ENCODE results near the gene MUC4. TPM values are rescaled to one million over a fixed set of nuclear protein-coding genes. Genes with fewer than 3 reads are reported as not detected.

Gene MUC4
- total RNA-seq, 2 donors from 2014 or later = 8.6 to 12.0 TPM

DNA sequence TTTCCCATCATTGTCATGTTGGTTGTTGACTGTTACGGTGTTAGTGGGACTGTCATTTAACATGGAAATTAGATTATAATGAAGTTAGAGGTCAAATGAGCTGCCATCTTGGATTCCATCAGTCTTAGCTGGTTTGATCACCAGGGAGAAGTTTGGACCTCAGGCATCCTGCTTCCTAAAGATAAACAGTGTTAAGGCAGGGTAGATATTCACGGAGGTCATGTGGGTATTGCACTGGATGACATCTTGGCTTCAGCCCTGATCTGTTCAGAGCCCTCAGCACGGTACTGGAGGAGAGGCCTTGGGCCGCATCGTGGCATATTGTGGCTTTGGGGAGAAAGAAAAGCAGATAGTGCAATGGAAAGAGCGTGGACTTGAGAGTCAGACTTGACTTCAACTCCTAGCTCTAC is 102.0 kb downstream of the MUC4 start:
- H3K27me3 ChIP-seq (replicated peaks; ENCODE audit: insufficient read depth) = no peaks in the 10 kb centered on the region
- TF ChIP-seq POLR2A (IDR thresholded peaks at IDR 0.05) (no peak), POLR2AphosphoS5 (IDR thresholded peaks at IDR 0.05) (no peak)
- TF ChIP-seq, protein P1, sequence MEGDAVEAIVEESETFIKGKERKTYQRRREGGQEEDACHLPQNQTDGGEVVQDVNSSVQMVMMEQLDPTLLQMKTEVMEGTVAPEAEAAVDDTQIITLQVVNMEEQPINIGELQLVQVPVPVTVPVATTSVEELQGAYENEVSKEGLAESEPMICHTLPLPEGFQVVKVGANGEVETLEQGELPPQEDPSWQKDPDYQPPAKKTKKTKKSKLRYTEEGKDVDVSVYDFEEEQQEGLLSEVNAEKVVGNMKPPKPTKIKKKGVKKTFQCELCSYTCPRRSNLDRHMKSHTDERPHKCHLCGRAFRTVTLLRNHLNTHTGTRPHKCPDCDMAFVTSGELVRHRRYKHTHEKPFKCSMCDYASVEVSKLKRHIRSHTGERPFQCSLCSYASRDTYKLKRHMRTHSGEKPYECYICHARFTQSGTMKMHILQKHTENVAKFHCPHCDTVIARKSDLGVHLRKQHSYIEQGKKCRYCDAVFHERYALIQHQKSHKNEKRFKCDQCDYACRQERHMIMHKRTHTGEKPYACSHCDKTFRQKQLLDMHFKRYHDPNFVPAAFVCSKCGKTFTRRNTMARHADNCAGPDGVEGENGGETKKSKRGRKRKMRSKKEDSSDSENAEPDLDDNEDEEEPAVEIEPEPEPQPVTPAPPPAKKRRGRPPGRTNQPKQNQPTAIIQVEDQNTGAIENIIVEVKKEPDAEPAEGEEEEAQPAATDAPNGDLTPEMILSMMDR (IDR thresholded peaks at IDR 0.05) = no peak
- H3K4me3 ChIP-seq = no peak overlapping the region
- H3K36me3 ChIP-seq = peaks cover 0 to 8% of the 10 kb centered on the region in 2 donors
- no peak for DNase-seq (ENCODE audit: low spot score)
- H3K4me1 ChIP-seq (replicated peaks) = no peaks in the 10 kb centered on the region
- no peaks in the 10 kb centered on the region for H3K9me3 ChIP-seq
- no peak overlapping the region for H3K27ac ChIP-seq
- 91% methylated on average over 6 of the region's 6 CpGs for WGBS
- intact Hi-C loops (cut with DNase I) = no loop called here

DNA sequence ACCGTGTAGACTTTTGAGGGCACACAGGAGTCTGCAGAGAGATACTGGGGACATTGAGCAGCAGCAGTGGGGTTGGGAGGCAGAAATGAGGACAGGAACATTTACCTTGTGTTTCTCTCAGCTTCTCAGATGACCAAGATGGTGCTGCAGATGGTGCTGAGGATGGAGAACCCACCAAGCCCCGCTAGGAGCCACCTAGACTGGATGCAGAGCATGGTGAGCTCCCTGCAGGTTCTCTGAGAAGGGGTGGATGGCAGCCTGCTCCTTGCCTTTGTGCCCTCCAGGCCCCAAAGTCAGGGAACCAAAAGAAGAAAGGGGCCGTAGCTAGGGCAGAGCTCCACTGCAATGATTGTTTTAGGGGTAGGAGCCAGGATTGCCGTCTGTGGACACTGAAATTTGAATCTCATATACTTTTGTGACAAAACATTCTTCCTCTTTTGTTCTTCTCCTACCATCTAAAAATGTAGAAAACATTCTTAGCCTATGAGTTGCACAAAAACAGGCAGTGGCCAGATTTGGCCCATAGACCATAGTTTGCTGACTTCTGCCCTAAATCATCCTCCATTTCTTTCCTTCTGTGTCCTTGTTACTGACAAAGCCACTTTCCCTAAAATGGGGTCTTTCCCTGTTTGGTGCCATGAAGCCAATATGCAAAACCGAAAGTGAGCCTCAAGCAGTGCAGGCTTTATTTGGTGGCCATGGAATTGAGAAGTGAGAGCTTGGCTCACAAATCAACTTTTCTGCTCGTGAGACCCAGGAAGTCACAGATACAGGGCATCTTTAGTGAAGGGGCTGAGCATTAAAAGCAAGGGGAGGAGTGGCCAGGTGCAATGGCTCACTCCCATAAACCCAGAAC is 102.9 kb downstream of the MUC4 start:
- H3K9me3 ChIP-seq = no peaks in the 10 kb centered on the region
- no peak overlapping the region for H3K4me3 ChIP-seq
- WGBS = 90% methylated on average over 6 of the region's 6 CpGs
- H3K27me3 ChIP-seq (replicated peaks; ENCODE audit: insufficient read depth) = no peaks in the 10 kb centered on the region
- H3K4me1 ChIP-seq (replicated peaks) = no peaks in the 10 kb centered on the region
- DNase-seq (ENCODE audit: low spot score) = no peak
- TF ChIP-seq POLR2AphosphoS5 (IDR thresholded peaks at IDR 0.05) = no peak
- TF ChIP-seq POLR2A (IDR thresholded peaks at IDR 0.05) = no peak
- TF ChIP-seq, protein P1 (IDR thresholded peaks at IDR 0.05) = no peak
- H3K36me3 ChIP-seq = peaks cover 0 to 8% of the 10 kb centered on the region in 2 donors
- intact Hi-C loops (cut with DNase I) = no loop called here
- no peak overlapping the region for H3K27ac ChIP-seq

DNA sequence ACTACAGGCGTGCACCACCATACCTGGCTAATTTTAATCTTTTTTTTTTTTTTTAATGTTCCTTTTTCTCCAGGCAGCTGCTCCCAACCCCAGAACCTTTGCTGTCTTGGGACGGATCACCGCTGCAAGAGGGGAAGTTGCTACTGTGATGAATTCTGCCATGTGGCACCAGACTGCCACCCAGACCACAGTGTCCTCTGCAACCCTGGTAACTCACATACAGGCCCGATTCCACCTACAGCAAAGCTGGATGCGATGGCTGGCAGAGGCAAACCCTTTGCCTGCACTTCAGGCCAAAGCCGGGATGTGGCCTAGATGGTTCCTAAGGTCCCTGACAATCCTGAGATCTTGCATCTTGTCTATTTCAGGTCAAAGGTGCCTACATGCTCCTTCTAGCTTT is 103.7 kb downstream of the MUC4 start:
- no peaks in the 10 kb centered on the region for H3K9me3 ChIP-seq
- no peak overlapping the region for H3K27ac ChIP-seq
- DNase-seq (ENCODE audit: low spot score) = no peak
- no peaks in the 10 kb centered on the region for H3K4me1 ChIP-seq (replicated peaks)
- TF ChIP-seq POLR2A (IDR thresholded peaks at IDR 0.05) (no peak), POLR2AphosphoS5 (IDR thresholded peaks at IDR 0.05) (no peak)
- TF ChIP-seq, protein P1 (IDR thresholded peaks at IDR 0.05) = no peak
- intact Hi-C loops (cut with DNase I) = no loop called here
- WGBS = 75% methylated on average over 6 of the region's 6 CpGs
- H3K4me3 ChIP-seq = no peak overlapping the region
- H3K27me3 ChIP-seq (replicated peaks; ENCODE audit: insufficient read depth) = no peaks in the 10 kb centered on the region
- peaks cover 0 to 8% of the 10 kb centered on the region in 2 donors for H3K36me3 ChIP-seq

DNA sequence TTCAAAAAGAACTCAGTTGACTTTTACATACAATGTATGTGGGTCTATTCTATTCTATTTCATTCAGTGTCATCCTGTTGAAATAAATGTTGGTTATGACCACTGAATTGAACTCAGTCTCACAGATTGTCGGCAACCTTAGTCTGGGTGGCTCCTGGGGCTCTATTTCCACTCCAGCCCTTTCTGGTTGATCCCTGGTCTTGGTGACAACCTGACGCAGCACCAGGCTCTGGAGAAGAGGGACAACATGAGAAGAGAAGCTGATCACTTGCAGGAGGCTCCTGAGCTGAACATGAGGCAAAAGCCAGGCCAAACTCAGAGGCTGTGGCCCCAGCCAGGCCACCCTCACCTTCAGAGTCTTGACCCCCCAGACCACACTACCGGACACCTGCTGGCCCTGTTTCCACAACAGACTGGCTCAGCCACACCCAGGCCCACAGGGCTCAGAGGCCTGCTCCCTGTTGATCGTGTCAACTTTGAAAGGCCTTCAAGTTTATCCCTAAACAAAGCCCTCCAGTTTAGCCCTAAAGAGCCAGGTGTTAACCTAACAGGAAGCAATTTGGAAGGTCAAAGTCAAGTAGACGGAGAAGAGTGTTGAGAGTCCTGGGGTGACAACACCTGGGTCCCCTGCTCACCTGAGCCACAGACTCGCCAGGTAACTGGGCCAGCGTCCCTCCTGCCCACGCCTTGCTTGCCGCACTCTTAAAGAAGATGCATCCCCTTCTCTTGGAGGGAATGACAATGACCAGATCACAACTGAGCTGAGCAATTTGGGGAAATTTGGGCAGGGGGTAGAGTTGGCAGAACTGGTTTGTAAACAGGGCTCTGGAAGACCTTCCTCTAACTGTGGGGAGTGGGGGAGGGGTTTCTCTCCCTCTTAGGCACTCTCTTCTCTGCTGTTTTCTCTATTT is 106.4 kb downstream of the MUC4 start:
- intact Hi-C loops (cut with DNase I) = no loop called here
- 83% methylated on average over 9 of the region's 9 CpGs for WGBS

More for the DNA sequence above, 106.4 kb downstream of the MUC4 start:
- Histone ChIP-seq H3K4me3 (no peak overlapping the region), H3K27me3 (replicated peaks; ENCODE audit: insufficient read depth) (no peaks in the 10 kb centered on the region), H3K4me1 (replicated peaks) (no peaks in the 10 kb centered on the region), H3K27ac (no peak overlapping the region), H3K36me3 (no peaks in the 10 kb centered on the region), H3K9me3 (no peaks in the 10 kb centered on the region)
- DNase-seq (ENCODE audit: low spot score) = no peak
- TF ChIP-seq, protein P1 (IDR thresholded peaks at IDR 0.05) = no peak
- TF ChIP-seq POLR2A (IDR thresholded peaks at IDR 0.05) = no peak
- no peak for TF ChIP-seq POLR2AphosphoS5 (IDR thresholded peaks at IDR 0.05)

Data from prostate gland (tissue), 2 donors.